H1 (cell line): ENCODE data around the gene ABCG8. TPM values are rescaled to one million over a fixed set of nuclear protein-coding genes. Genes with fewer than 3 reads are reported as not detected.

ENCODE experiments used
- CHD2 ChIP-seq: IDR thresholded peaks from 2 replicates; pipeline ENCODE4 v1.6.1; 2012; ENCODE audit warnings: low read length, improper control_type of control experiment
- HDAC6 ChIP-seq: IDR thresholded peaks from one replicate; pipeline ENCODE4 v1.7.1; 2012; ENCODE audit warnings: low read depth, mild to moderate bottlenecking, inconsistent platforms, low read length, moderate library complexity
- JUND ChIP-seq: IDR thresholded peaks from 2 replicates; pipeline ENCODE4 v1.6.1; 2011; ENCODE audit warnings: mild to moderate bottlenecking, improper control_type of control experiment, low read length
- RBBP5 ChIP-seq: IDR thresholded peaks from 2 replicates; pipeline ENCODE4 v1.7.1; 2012; ENCODE audit warnings: low read depth, mild to moderate bottlenecking, inconsistent platforms, low read length, moderate library complexity, borderline replicate concordance
- RNF2 ChIP-seq: fragments of 200-900, 300-1000 bp; sonication (generic); IDR thresholded peaks from 2 replicates; pipeline ENCODE4 v1.7.1; 2016; ENCODE audit warnings: borderline replicate concordance, low read depth, mild to moderate bottlenecking, antibody characterized with exemption, low read length; ENCODE audit not compliant: poor library complexity, severe bottlenecking; ENCODE audit errors: missing control alignments
- TCF12 ChIP-seq: IDR thresholded peaks from 2 replicates; pipeline ENCODE4 v1.6.1; 2011; ENCODE audit warnings: low read depth, mild to moderate bottlenecking, low read length
- polyA plus RNA-seq, 7 experiments: library from polyadenylated mRNA; depleted of rRNA in 3 of 7; stranded (reverse) in 5 of 7; unstranded in 2 of 7; fragments of >200 nt in 5 of 7; fragments of 200-250 nt in 2 of 7; gene quantifications; 1 replicate in 5 of 7; 2 replicates in 1 of 7; 4 replicates in 1 of 7; pipeline versions ENCODE4 v1.2.1 to v1.2.3, GENCODE V29; 2011 to 2013; ENCODE audit warnings: missing spikeins in 2 of 7, mixed read lengths in 2 of 7
- total RNA-seq: library from RNA; stranded (reverse); fragmentation: NEBNext Ultra II Directional; extraction: Animal tissue kit (Norgen Biotek cat#: 25700); gene quantifications from 2 replicates; pipeline ENCODE4 v1.2.1, GENCODE V29; 2021
- TF ChIP-seq, protein P1 (sequence below): IDR thresholded peaks from 2 replicates; pipeline ENCODE4 v1.6.1; 2012; ENCODE audit warnings: low read length, inconsistent platforms

Gene ABCG8
- total and polyA plus RNA-seq, 2 of the 8 experiments (the other 6 are each of a cell fraction or from before 2014, with no cell fraction given), result not detected

GRCh38 chr2:43887176-43887575 lies 48.4 kb downstream of the ABCG8 start (continued):
- TF ChIP-seq TCF12, result no peak
- TF ChIP-seq, protein P1, sequence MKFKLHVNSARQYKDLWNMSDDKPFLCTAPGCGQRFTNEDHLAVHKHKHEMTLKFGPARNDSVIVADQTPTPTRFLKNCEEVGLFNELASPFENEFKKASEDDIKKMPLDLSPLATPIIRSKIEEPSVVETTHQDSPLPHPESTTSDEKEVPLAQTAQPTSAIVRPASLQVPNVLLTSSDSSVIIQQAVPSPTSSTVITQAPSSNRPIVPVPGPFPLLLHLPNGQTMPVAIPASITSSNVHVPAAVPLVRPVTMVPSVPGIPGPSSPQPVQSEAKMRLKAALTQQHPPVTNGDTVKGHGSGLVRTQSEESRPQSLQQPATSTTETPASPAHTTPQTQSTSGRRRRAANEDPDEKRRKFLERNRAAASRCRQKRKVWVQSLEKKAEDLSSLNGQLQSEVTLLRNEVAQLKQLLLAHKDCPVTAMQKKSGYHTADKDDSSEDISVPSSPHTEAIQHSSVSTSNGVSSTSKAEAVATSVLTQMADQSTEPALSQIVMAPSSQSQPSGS, result no peak
- no peak for TF ChIP-seq RBBP5
- no peak for TF ChIP-seq HDAC6
- TF ChIP-seq JUND, result no peak
- no peak for TF ChIP-seq CHD2
- TF ChIP-seq RNF2, result no peak
